ENCODE data around the gene PKIG. TPM values are rescaled to one million over a fixed set of nuclear protein-coding genes. Genes with fewer than 3 reads are reported as not detected.

Gene PKIG
- polyA plus RNA-seq, 3 donors from 2014 or later = 1.6 to 2.6 (median 1.8) TPM

DNA sequence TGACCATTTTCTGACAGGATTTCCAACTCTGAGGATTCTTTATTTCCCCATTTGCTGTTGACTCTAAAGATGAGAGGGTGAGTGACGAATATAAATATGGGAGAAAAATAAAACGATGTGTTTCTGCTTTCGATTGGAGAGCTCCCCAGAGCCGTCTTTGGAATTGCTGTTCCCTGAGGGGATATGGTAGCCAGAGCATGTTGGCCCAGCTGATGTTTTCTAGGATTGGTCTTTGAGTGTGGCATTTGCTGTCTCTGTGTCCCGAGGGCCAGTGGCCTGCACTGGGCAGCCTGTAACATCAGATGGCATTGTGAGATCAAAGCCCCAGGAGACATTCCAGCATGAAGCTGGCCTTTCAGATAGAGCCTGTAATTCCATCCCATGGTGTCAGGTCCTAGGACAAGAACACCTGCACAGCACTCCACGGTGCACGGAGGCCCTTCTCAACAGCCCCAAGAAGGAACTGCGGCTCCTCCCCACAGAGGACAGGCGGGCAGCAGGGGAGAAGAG lies 26.7 kb downstream of the PKIG start:
- Mint-ChIP-seq H3K4me1 (peaks cover 32 to 37% of the 10 kb centered on the region in 2 donors), H3K4me3 (peak overlapping the region in 1 of 5 donors; percentile 18), H3K9me3 (no peaks in the 10 kb centered on the region), H3K36me3 (peaks cover 0 to 4% (median 3%) of the 10 kb centered on the region in 3 donors), H3K27me3 (ENCODE audit: low read depth in 3 of 3) (peaks cover 15 to 19% (median 16%) of the 10 kb centered on the region in 3 donors), H3K27ac (peak overlapping the region; percentile 63 to 100 (median 75))
- no peak for DNase-seq

DNA sequence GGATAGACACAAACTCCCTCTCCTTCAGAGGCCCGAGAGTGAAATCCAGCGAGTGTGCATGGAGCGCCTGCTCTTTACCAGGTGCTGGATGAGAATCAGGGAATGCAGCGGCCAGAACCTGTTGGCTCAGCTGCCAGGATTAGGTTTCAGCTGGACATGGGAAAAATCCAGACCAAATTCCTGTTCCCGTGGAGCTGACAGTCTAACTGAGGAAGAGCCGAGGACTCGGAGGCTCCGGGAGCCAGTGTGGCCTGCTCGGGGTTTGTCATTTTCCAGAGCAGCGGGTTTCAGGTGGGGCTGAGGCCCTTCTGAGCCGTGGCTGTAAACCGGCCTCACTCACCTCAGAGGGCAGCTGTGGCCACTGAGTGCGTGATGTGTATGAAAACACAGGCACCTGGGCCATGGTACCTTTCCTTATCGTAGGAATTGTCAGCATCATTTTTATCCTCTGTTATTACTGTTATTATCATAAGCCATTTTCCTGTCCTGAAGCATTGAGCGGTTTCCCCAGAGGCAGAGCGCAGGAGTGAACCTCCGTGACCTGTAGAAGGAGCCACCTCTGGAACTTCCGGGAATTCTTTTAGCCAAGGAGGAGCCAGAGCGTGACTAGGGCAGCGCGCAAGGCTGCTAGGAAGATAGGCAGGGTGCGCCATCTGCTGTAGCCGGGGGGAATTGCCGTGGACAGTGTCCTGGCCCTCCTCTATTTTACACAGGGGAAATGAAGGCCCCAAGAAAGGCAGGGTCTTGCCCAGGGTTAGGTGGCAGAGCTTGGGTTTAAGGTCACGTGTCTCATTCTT lies 27.3 kb downstream of the PKIG start:
- peak overlapping the region; percentile 69 to 79 (median 74) for H3K4me3 Mint-ChIP-seq
- DNase-seq = peak; percentile 82 to 84 (median 84)
- H3K36me3 Mint-ChIP-seq = peaks cover 0 to 7% (median 6%) of the 10 kb centered on the region in 3 donors
- H3K27ac Mint-ChIP-seq = peak overlapping the region; percentile 95 to 100 (median 98)
- H3K4me1 Mint-ChIP-seq = peaks cover 33 to 43% of the 10 kb centered on the region in 2 donors
- H3K27me3 Mint-ChIP-seq (ENCODE audit: low read depth in 3 of 3) = peaks cover 15 to 19% (median 16%) of the 10 kb centered on the region in 3 donors
- no peaks in the 10 kb centered on the region for H3K9me3 Mint-ChIP-seq

DNA sequence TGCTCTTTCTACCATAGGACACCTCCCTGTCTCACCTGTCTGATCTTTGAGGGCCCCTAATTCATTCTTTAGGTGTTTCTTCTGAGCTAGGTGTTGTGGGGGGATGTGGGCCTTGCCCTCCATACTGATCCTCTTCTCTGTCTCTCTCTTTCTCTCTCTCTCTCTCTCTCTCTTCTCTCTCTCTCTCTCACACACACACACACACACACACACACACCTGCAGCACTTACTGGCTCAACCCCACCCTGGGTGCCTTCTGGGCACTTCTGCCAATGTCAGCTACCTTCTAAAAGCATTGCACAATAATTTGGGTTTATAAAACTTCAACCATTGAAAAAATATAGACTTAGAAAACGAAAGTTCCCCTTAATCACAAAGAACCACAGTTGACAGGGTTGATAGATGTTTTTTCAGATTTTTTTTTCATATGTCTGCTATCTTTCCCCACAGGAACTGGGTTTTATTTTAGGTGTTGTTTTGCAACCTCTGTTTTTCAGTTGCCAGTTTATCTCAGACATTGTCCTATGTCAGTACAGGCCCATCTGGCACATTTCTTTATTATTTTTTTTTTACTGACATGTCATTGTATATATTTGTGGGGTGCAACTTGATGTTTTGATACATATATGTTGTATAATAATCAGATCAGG lies 28.1 kb downstream of the PKIG start:
- peak; percentile 84 to 86 (median 85) for DNase-seq
- Mint-ChIP-seq H3K4me1 (peaks cover 40 to 51% of the 10 kb centered on the region in 2 donors), H3K9me3 (no peaks in the 10 kb centered on the region), H3K27me3 (ENCODE audit: low read depth in 3 of 3) (peaks cover 15 to 19% (median 15%) of the 10 kb centered on the region in 3 donors), H3K4me3 (peak overlapping the region; percentile 69 to 79 (median 74)), H3K27ac (peak overlapping the region; percentile 95 to 100 (median 98)), H3K36me3 (peaks cover 0 to 11% (median 11%) of the 10 kb centered on the region in 3 donors)

DNA sequence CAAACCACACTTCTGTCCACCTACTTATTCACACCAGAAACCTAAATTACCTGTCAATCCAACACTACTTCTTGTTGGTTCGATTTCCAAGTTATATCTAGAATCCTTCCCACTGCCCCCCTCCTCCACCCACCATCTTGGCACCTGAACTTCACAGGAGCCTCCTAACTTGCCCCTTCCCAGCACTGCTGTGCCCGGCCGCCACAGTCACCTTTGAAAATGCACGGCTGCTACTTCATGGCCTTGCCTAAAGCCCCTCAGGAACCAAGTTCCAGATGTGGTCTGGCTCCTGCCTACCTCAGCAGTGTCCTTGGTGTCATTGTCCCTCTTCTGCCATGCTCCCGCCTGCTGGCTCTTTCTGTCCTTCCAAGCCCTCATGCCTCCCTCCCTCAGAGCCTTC lies 31.2 kb downstream of the PKIG start:
- Mint-ChIP-seq H3K36me3 (peaks cover 0 to 24% (median 18%) of the 10 kb centered on the region in 3 donors), H3K4me3 (no peak overlapping the region), H3K9me3 (no peaks in the 10 kb centered on the region), H3K27me3 (ENCODE audit: low read depth in 3 of 3) (peaks cover 14 to 19% (median 17%) of the 10 kb centered on the region in 3 donors), H3K4me1 (peaks cover 58 to 74% of the 10 kb centered on the region in 2 donors), H3K27ac (peak overlapping the region; percentile 61 to 99 (median 84))
- no peak for DNase-seq

DNA sequence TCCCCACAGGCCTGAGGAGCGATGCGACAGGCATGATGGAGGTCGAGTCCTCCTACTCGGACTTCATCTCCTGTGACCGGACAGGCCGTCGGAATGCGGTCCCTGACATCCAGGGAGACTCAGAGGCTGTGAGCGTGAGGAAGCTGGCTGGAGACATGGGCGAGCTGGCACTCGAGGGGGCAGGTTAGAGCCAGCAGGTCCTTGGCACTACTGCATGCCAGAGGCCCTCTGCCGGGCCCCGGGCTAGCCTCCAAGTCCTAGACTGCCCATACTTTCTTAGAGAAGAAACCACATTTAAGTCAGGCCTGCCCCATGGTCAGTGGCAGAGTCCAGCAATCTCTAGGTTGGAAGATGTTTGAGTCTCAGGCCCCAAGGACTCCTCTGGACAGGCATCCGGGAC lies 32.1 kb downstream of the PKIG start:
- Mint-ChIP-seq H3K9me3 (no peaks in the 10 kb centered on the region), H3K36me3 (peaks cover 5 to 28% (median 23%) of the 10 kb centered on the region in 3 donors), H3K4me3 (no peak overlapping the region), H3K4me1 (peaks cover 53 to 67% of the 10 kb centered on the region in 2 donors), H3K27ac (peak overlapping the region; percentile 83 to 99 (median 92)), H3K27me3 (ENCODE audit: low read depth in 3 of 3) (peaks cover 14 to 19% (median 17%) of the 10 kb centered on the region in 3 donors)
- DNase-seq = no peak

DNA sequence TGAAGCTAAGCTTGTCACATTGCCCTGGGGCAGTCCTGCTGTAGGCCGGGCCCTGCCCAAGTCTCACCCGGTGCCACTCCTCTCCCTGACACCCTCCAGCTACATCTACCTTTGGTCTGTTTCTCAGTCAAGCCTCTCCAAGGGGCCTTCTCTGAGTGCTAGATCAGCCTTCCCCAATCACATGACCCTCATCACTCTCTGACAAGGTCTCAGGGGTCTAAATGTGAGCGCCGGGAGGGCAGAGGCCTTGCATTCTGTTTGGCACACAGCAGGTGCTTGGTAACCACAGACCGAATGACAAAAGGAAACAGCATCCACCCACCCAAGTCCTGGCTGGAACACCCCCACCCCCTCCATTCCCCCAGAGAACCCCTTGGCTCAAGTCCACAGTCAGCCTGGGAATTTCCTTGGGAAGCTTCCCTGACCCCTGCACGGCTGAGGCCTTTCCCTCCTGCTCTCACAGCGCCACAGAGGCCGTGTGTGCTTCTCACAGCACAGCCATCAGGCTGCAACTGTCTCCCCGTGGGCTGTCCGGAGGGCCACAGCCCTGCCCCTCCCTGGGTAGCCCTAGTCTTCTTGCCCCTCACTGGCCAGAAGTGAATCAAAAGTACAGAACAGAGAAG lies 32.9 kb downstream of the PKIG start:
- Mint-ChIP-seq H3K27ac (peak overlapping the region; percentile 83 to 99 (median 92)), H3K36me3 (peaks cover 12 to 36% (median 28%) of the 10 kb centered on the region in 3 donors), H3K4me3 (peak overlapping the region; percentile 26 to 66 (median 57)), H3K4me1 (peaks cover 47 to 63% of the 10 kb centered on the region in 2 donors), H3K9me3 (no peaks in the 10 kb centered on the region), H3K27me3 (ENCODE audit: low read depth in 3 of 3) (peaks cover 10 to 14% (median 13%) of the 10 kb centered on the region in 3 donors)
- DNase-seq = peak in 2 of 3 donors; percentile 14 to 20

DNA sequence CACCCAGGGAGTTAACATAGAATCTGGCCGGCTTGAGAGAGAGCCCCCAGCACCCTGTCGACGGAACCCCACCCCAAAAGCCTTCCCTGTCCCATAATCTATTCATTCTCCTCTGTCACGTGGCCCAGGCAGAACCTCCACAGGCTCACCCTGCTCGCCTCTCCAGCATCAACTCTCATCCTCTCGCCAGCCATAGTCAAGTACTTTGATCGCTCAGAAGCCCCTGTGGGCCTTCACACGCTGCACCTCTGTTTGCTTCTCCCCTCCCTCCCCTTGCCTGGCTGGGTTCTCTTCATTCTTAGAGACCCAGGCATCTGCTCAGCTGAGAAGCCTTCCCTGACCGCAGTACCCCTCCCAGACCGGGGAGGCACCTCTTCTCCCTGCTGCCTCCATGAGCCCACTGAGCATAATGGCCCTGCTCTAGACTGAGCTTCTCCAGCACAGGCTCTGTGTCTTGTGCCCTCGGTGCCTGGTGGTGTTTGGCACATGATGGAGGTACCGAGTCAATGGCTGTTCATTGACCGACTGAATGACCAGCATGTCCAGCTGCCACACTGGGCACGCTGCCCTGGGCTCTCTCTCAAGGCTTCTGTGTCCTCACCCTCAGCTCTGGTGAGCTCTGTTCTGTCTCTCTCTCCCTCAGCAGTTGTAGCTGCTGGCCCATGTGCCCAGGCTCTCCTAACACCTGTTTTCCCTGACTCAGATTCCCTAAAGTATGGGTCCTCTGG lies 33.7 kb downstream of the PKIG start:
- Mint-ChIP-seq H3K4me3 (peak overlapping the region in 4 of 5 donors; percentile 21 to 58 (median 26)), H3K9me3 (no peaks in the 10 kb centered on the region), H3K36me3 (peaks cover 14 to 41% (median 32%) of the 10 kb centered on the region in 3 donors), H3K27ac (peak overlapping the region; percentile 83 to 99 (median 92)), H3K4me1 (peaks cover 39 to 58% of the 10 kb centered on the region in 2 donors), H3K27me3 (ENCODE audit: low read depth in 3 of 3) (peaks cover 3 to 7% (median 7%) of the 10 kb centered on the region in 3 donors)
- DNase-seq = no peak

DNA sequence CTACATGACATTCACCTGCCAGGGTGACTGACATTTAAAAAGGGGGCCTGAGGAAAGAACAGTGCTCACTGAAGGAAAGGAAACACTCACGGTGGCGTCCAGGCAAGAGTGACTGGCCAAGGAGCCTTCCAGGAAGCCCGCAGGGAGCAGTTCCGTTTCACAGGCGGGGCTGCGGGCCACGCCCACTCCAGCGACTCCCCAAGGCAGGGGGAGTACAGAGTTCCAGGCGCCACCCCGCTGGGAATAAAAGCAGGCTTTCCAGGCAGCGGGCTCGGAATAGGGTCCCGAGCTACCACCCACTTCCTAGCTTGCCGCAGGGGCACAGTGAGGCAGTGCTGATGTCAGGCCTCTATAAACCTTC lies 34.2 kb downstream of the PKIG start:
- peak overlapping the region in 5 of 6 donors; percentile 83 to 99 (median 92) for H3K27ac Mint-ChIP-seq
- H3K4me3 Mint-ChIP-seq = no peak overlapping the region
- peaks cover 16 to 47% (median 37%) of the 10 kb centered on the region in 3 donors for H3K36me3 Mint-ChIP-seq
- no peak for DNase-seq
- peaks cover 34 to 52% of the 10 kb centered on the region in 2 donors for H3K4me1 Mint-ChIP-seq
- H3K27me3 Mint-ChIP-seq (ENCODE audit: low read depth in 3 of 3) = peaks cover 0 to 3% (median 3%) of the 10 kb centered on the region in 3 donors
- peaks cover 0 to 1% (median 0%) of the 10 kb centered on the region in 6 donors for H3K9me3 Mint-ChIP-seq

DNA sequence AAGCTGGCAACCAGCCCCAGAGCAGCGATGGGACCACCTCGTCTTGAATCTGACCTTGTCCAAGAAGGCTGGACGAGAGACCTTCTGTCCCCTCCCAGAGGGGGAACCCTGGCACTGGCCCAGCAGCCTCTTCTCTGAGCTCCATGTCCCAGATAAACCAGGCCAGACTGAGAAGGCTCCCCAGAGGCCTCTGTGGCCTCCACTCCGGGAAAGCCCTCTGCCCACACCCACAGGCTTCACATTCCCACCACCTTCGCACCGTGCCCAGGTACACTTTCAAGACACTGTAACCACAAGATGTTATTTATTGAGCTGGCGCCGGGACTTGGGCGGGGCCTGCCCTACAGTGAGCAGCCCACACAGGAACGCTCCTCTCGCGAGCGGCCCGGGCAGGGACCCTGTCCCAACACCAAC lies 35.9 kb downstream of the PKIG start:
- no peak for DNase-seq
- H3K4me1 Mint-ChIP-seq = peaks cover 29 to 46% of the 10 kb centered on the region in 2 donors
- H3K36me3 Mint-ChIP-seq = peaks cover 22 to 63% (median 50%) of the 10 kb centered on the region in 3 donors
- H3K27me3 Mint-ChIP-seq (ENCODE audit: low read depth in 3 of 3) = peaks cover 0 to 3% (median 0%) of the 10 kb centered on the region in 3 donors
- H3K4me3 Mint-ChIP-seq = no peak overlapping the region
- peak overlapping the region; percentile 57 to 86 (median 80) for H3K27ac Mint-ChIP-seq
- peaks cover 0 to 1% (median 0%) of the 10 kb centered on the region in 6 donors for H3K9me3 Mint-ChIP-seq

DNA sequence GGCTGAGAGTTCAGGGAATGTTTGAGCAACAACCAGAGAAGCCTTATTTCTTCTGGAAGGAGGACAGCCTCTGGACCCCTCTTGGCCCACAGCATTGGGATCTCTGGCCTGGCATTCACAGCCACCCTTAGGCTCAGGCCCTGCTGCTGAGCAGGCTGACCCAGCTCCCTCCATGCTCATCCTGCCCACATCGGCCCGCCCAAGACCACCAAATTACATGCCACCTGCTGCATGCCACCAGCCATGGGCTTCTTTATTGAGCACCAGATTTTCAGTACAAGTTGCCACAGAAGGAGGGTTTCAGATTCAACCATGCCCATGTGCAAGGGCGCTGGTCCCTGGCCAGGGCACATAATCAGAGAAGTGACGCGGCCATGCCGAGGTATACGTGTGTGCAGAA lies 36.9 kb downstream of the PKIG start:
- no peak for DNase-seq
- Mint-ChIP-seq H3K27me3 (ENCODE audit: low read depth in 3 of 3) (peaks cover 0 to 2% (median 0%) of the 10 kb centered on the region in 3 donors), H3K27ac (peak overlapping the region in 4 of 6 donors; percentile 24 to 55 (median 46)), H3K36me3 (peaks cover 23 to 62% (median 51%) of the 10 kb centered on the region in 3 donors), H3K9me3 (peaks cover 0 to 1% (median 0%) of the 10 kb centered on the region in 6 donors), H3K4me1 (peaks cover 27 to 44% of the 10 kb centered on the region in 2 donors), H3K4me3 (no peak overlapping the region)

DNA sequence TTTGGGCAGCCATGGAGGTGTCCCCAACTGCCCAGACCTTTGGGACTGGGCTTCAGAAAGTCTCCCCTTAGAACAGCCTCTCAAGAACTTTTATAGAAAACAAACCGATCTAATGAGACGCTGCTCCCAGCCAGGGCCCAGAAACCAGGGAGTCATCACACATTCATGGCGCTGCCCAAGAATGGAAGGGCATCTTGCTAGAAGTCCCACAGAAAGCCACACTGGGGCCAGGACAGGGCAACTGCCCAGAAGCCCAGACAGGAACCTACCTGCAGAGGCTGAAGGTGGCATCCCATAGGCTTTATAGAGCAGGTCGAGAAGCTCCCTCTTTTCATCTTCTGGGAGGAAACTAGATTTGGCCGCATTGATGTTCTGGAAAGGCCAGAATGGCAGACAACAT lies 37.7 kb downstream of the PKIG start:
- Mint-ChIP-seq H3K9me3 (peaks cover 0 to 1% (median 0%) of the 10 kb centered on the region in 6 donors), H3K27ac (peak overlapping the region in 2 of 6 donors; percentile 46 to 83), H3K4me1 (peaks cover 23 to 36% of the 10 kb centered on the region in 2 donors), H3K4me3 (no peak overlapping the region), H3K27me3 (ENCODE audit: low read depth in 3 of 3) (peaks cover 0 to 2% (median 0%) of the 10 kb centered on the region in 3 donors), H3K36me3 (peaks cover 28 to 63% (median 50%) of the 10 kb centered on the region in 3 donors)
- no peak for DNase-seq

DNA sequence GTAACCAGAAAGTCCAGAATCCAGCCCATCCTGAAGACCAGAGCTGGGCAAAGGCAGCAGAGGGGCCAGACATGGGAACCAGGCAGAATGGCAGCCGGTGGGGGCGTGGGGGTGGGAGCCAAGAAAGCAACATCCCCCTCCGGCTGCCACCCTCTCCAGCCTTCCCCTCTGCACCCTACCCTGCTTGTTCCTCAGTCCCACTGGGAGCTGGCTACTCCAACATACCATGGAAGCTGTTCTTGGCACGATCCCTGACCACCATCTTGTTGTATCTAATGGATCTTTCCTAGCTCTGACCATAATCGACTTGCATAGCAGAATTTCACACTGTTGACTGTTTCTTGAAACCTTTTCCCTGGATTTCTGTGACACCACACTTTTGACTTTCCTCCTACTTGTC lies 38.9 kb downstream of the PKIG start:
- no peak for DNase-seq
- H3K36me3 Mint-ChIP-seq = peaks cover 28 to 64% (median 51%) of the 10 kb centered on the region in 3 donors
- H3K4me1 Mint-ChIP-seq = peaks cover 11 to 23% of the 10 kb centered on the region in 2 donors
- peaks cover 0 to 1% (median 0%) of the 10 kb centered on the region in 6 donors for H3K9me3 Mint-ChIP-seq
- H3K4me3 Mint-ChIP-seq = no peak overlapping the region
- H3K27me3 Mint-ChIP-seq (ENCODE audit: low read depth in 3 of 3) = no peaks in the 10 kb centered on the region
- H3K27ac Mint-ChIP-seq = peak overlapping the region in 4 of 6 donors; percentile 16 to 65 (median 48)
